Stimulated activated CD8-positive, alpha-beta memory T cell treated with anti-CD3 and anti-CD28 coated beads, Interleukin-4, amount 100 ng/mL, for 1 hour (primary cell): ENCODE results near the gene ART1.
"Not testable (repeated sequence)": the region's sequence is repeated elsewhere in the genome, so short reads cannot be mapped to it uniquely, and the experiment has no call there.

ENCODE experiments used
- DNase-seq, 2 donors: peaks; one replicate each; pipeline ENCODE4 v3.0.0-alpha.2; 2020; ENCODE audit warnings: low read depth in 2 of 2, low spot score in 1 of 2

The ART1 gene, protein sequence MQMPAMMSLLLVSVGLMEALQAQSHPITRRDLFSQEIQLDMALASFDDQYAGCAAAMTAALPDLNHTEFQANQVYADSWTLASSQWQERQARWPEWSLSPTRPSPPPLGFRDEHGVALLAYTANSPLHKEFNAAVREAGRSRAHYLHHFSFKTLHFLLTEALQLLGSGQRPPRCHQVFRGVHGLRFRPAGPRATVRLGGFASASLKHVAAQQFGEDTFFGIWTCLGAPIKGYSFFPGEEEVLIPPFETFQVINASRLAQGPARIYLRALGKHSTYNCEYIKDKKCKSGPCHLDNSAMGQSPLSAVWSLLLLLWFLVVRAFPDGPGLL

GRCh38 chr11:3644817-3645235 lies at the start of gene ART1:
ART1 (plus strand) TSS chr11:3645128; CDS start chr11:3659214, 14,086 bp downstream.
- DNase-seq: no peak

DNA sequence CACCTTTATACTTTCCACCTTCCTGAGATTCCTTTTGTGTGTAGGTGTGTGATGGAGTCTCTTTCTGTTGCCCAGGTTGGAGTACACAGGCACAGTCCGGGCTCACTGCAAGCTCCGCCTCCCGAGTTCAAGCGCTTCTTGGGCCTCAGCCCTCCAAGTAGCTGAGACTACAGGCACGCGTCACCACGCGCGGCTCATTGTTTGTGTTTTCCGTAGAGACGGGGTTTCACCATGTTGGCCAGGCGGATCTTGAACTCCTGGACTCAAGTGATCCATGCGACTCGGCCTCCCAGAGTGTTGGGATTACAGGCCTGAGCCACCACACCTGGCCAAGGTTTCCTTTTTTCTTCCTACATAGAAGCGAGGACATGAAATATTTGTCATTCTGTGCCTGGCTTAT lies 47.2 kb upstream of the ART1 start:
- DNase-seq: not testable (repeated sequence)

GRCh38 chr11:3600201-3600600 lies 44.7 kb upstream of the ART1 start:
- DNase-seq: not testable (repeated sequence)

DNA sequence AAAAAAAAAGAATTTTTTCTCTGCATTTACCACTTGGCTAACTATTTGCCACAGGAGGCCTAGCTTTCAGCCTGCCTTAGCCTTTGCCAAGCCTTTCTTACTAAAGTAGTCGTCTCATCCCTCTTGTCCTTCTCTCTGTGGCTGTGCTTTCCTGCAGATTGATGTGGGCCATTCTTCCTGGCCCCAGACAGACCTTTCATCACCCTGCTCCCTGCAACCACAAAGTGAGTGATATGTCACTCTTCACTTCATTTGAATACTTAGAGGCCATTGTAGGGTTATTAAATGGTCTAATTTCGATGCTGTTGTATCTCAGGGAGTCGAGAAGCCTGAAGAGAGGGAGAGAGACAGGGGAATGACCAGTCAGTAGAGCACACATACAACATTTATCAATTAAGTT lies 40.8 kb upstream of the ART1 start:
- DNase-seq: no peak

GRCh38 chr11:3605283-3605662 lies 39.7 kb upstream of the ART1 start:
- no peak for DNase-seq

GRCh38 chr11:3605771-3606203 lies 39.1 kb upstream of the ART1 start:
- no peak for DNase-seq

DNA sequence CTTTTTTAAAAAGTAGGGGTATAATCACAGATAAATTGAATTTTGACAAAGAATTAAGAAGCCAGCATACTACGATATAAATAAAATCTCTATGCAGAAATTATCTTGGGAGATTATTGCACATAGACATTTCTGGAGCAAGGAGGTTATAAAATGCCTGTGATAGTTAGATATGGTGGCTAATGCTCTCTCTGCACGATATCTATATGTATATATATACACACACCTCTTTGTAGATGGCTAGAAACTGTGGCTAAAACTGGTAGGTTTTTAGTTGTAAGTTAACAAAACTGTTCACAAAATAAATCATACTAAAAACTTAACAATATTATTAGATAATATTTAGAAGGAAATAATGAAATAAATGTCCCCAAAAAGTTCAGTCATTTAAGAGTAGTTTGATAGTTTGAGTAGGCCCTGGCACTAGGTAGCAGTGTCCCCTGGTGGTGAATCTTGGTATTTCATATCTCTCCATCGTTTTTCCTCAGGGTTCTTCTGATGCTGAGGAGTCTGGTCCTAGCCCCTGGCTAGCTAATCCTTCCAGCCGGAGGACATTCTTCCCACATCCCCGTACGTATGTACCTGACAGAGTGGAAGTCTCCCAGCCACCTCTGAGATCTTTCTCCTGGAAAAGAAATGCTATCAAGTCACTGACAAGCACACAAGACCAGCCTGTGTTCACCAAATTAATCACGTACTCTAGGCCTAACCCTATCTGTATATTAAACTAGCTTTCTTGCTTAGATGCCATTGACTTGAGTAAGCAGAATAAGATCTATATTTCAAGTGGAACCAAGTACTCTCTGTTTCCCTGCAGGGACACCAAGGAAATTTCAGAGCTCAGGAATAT lies 35.3 kb upstream of the ART1 start:
- no peak for DNase-seq

- no peak for DNase-seq
Observed at GRCh38 chr11:3610846-3611245, 34.1 kb upstream of the ART1 start.

DNA sequence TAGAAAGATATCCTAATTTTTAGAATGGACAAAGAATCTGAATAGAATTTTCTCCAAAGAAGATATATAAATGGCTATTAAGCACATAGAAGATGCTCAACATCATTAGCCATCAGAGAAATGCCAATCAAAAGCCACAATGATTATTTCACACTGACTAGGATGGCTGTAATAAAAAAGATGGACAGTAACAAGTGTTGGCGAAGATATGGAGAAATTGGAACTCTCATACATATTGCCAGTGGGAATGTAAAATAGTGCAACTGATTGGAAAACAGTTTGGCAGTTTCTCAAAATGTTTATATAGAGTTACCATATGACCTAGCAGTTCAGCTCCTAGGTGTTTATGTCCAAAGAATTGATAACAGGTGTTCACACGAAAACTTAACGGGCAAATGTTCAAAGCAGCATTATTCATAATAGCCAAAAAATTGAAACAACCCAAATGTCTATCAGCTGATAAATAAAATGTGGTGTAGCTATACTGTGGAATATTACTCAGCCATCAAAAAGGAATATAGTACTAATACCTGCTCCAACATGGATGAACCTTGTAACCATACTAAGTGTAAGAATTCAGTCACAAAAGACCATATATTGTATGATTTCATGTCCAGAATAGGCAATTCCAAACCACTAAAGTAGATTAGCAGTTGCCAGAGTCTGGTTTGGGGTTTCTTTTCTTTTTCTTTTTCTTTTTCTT lies 32.8 kb upstream of the ART1 start:
- no peak for DNase-seq

DNA sequence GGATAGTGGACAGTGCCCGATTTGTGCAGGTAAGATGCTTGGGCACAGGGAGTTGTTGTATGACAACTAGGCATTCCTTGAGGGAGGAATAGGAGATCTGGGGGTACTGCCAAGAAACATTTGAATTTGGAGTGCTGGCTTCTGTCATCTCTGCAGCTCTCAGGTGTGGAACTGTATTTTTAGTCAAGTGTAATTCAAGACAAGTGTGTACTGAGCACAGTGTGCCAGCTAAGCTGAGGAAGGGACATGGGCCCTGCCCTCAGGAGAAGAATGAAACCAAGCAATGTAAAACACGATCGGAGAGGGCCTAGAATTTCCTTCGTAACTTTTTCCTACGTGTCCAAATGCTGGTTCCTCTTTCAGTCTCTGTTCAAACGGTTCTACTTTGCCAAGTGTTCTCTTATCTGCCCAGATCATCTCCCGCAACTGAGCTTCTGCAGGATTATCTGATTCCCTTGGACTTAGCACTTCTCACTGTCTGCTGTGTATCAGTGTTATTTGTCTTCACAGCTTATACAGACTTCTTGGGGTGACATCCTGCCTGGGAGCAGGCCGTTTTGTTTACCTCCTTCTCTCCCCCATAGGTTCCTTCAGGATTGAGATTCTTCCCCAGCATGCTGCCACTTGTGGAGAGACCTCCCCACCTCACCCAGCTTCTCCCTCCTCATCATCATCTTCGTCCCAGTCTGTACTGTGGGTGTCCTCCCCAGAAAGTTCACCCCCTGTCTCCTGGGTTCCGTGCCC lies 30.8 kb upstream of the ART1 start:
- no peak for DNase-seq

GRCh38 chr11:3614742-3615171 lies 30.2 kb upstream of the ART1 start:
- no peak for DNase-seq

- DNase-seq: no peak
Observed at GRCh38 chr11:3615998-3616397, 28.9 kb upstream of the ART1 start.

DNA sequence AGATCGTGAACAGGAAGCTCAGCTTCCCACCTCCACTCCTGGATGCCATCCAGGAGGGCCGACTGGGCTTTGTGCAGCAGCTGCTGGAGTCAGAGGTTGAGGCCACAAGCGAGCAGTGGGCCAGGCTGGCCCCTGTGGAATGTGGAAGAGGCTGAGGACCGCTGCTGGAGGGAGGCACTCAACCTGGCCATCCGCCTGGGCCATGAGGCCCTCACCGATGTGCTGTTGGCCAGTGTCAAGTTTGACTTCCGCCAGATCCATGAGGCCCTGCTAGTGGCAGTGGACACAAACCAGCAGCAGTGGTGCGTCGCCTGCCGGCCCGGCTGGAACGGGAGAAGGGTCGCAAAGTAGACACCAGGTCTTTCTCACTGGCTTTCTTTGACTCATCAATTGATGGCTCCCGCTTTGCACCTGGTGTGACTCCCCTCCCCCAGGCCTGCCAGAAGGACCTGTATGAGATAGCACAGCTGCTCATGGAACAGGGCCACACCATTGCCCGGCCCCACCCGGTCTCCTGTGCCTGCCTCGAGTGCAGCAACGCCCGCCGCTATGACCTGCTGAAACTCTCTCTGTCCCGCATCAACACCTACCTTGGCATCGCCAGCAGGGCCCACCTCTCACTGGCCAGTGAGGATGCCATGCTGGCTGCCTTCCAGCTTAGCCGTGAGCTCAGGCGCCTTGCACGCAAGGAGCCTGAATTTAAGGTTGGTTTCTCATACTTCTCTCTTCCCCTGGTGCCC lies 28.0 kb upstream of the ART1 start:
- no peak for DNase-seq

- DNase-seq: no peak
Observed at GRCh38 chr11:3617990-3618389, 26.9 kb upstream of the ART1 start.

GRCh38 chr11:3622521-3622920 lies 22.4 kb upstream of the ART1 start:
- no peak for DNase-seq

- no peak for DNase-seq
Observed at GRCh38 chr11:3623121-3623520, 21.8 kb upstream of the ART1 start.

DNA sequence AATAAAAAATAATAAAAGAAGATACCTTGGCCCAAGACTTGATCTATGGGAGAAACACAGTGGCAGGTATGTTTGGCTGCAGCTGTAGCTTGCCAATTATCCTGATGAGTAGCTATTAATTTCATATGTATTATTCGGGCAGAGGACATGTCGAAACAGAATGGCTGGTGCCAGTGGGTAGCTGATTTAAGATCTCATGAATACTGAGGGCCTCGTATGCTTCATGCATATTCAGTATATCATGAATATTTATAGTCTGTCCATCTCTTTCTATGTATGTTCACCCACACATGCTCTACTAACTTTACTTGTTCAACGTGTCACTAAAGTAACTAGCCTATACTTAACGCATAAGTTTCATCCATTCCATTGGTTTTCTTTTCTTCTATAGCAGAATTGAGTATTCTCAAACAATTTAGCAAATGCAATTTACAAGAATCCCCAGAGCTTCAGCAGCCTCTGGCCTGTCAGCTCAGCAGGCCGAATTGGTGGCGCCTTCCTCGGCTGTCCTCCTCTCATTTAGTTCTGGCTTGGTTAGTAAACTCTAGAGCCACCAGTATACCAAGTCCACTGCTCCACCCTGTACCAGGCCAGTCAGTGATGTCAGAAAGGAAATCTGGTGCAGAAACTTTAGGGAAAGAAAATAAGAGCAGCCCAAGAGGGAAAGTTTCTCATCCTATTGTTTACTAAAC lies 21.0 kb upstream of the ART1 start:
- no peak for DNase-seq

DNA sequence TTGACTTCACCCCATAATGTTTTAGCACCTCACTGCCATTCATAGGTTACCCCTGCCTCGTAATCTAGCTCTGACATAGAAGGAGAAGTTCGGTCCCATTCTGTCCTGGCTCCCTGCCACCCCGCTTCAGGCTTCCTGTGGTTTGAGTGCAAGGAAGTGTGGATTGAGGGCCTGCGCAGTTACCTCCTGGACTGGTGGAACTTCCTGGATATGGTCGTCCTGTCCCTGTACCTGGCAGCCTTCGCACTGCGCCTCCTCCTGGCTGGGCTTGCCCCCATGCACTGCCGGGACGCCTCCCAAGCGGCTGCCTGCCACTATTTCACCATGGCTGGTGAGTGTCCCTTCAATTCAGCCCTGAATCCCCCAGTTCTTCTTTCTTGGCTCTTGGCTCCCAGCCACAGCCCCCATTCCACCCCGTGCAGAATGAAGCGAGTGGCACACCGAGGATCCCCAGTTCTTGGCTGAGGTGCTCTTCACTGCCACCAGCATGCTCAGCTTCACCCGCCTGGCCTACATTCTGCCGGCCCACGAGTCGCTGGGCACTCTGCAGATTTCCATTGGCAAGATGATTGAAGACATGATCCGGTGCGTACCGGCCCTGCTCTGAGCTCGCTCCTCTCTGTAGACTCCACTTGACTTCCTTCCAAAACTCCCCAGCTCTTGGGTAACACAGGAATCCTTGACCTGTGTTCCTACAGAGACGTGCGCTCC lies 18.5 kb upstream of the ART1 start:
- DNase-seq: no peak

GRCh38 chr11:3627291-3627690 lies 17.6 kb upstream of the ART1 start:
- no peak for DNase-seq
